ENCODE measurements around the gene DPYD.
A peak's percentile ranks its signal among the peaks of the same experiment; 100 is the strongest.
"Not testable (repeated sequence)": the region's sequence is repeated elsewhere in the genome, so short reads cannot be mapped to it uniquely, and the experiment has no call there.

The DPYD gene

GRCh38 chr1:97258597-97258996 is 662.2 kb downstream of the DPYD start:
- DNase-seq = no peak

GRCh38 chr1:97254731-97255463 is 665.9 kb downstream of the DPYD start:
- no peak for DNase-seq

GRCh38 chr1:97252925-97253324 is 667.9 kb downstream of the DPYD start:
- no peak for DNase-seq

- no peak for DNase-seq
These were observed 668.8 kb downstream of the DPYD start for GRCh38 chr1:97252076-97252475.

GRCh38 chr1:97247196-97247595 is 673.6 kb downstream of the DPYD start:
- DNase-seq = no peak

GRCh38 chr1:97245682-97246081 is 675.2 kb downstream of the DPYD start:
- no peak for DNase-seq

GRCh38 chr1:97245026-97245425 is 675.8 kb downstream of the DPYD start:
- DNase-seq = no peak

- peak; percentile 13 for DNase-seq
These were observed 676.8 kb downstream of the DPYD start for GRCh38 chr1:97243973-97244560.

GRCh38 chr1:97238816-97239215 is 682.0 kb downstream of the DPYD start:
- no peak for DNase-seq

GRCh38 chr1:97231354-97231753 is 689.5 kb downstream of the DPYD start:
- not testable (repeated sequence) for DNase-seq

GRCh38 chr1:97212671-97213070 is 708.2 kb downstream of the DPYD start:
- DNase-seq = no peak

GRCh38 chr1:97210307-97210706 is 710.5 kb downstream of the DPYD start:
- no peak for DNase-seq

GRCh38 chr1:97209381-97209957 is 711.4 kb downstream of the DPYD start:
- DNase-seq = peak; percentile 85

GRCh38 chr1:97207868-97208267 is 713.0 kb downstream of the DPYD start:
- no peak for DNase-seq

GRCh38 chr1:97204468-97204867 is 716.4 kb downstream of the DPYD start:
- DNase-seq = no peak

GRCh38 chr1:97202481-97203380 is 718.1 kb downstream of the DPYD start:
- no peak for DNase-seq

GRCh38 chr1:97201641-97202040 is 719.2 kb downstream of the DPYD start:
- no peak for DNase-seq

GRCh38 chr1:97200595-97200994 is 720.2 kb downstream of the DPYD start:
- DNase-seq = no peak

- DNase-seq = no peak
These were observed 723.9 kb downstream of the DPYD start for GRCh38 chr1:97196825-97197516.

GRCh38 chr1:97192872-97193572 is 727.8 kb downstream of the DPYD start:
- no peak for DNase-seq

- no peak for DNase-seq
These were observed 730.5 kb downstream of the DPYD start for GRCh38 chr1:97190326-97190725.

GRCh38 chr1:97186381-97186780 is 734.5 kb downstream of the DPYD start:
- DNase-seq = no peak
